ENCODE measurements around the gene RANBP1.

The RANBP1 gene

GRCh38 chr22:20123366-20124082 lies 7.6 kb downstream of the RANBP1 start:
- Histone ChIP-seq H3K27me3 (no peaks in the 10 kb centered on the region), H3K4me1 (peaks cover 0 to 34% (median 11%) of the 10 kb centered on the region in 4 donors), H3K4me3 (no peak overlapping the region), H3K36me3 (peaks cover 34 to 81% (median 62%) of the 10 kb centered on the region in 3 donors), H3K9me3 (no peaks in the 10 kb centered on the region), H3K27ac (no peak overlapping the region)
- intact Hi-C loops (cut with DNase I; ENCODE audit: low total_unique reads), result no loop called here
- DNase-seq, result no peak
- no peak for TF ChIP-seq CTCF (IDR thresholded peaks at IDR 0.05)

- intact Hi-C loops (cut with DNase I; ENCODE audit: low total_unique reads), result no loop called here
- no peak for TF ChIP-seq CTCF (IDR thresholded peaks at IDR 0.05)
- H3K27ac ChIP-seq, result no peak overlapping the region
- H3K27me3 ChIP-seq, result no peaks in the 10 kb centered on the region
- no peaks in the 10 kb centered on the region for H3K9me3 ChIP-seq
- H3K4me3 ChIP-seq, result no peak overlapping the region
- no peak for DNase-seq
- H3K4me1 ChIP-seq, result peaks cover 0 to 28% (median 6%) of the 10 kb centered on the region in 4 donors
- H3K36me3 ChIP-seq, result peaks cover 34 to 79% (median 58%) of the 10 kb centered on the region in 3 donors
Observed at GRCh38 chr22:20124083-20124787, 8.3 kb downstream of the RANBP1 start.

- Histone ChIP-seq H3K4me3 (no peak overlapping the region), H3K4me1 (peaks cover 0 to 29% (median 8%) of the 10 kb centered on the region in 4 donors), H3K9me3 (no peaks in the 10 kb centered on the region), H3K27ac (no peak overlapping the region), H3K27me3 (no peaks in the 10 kb centered on the region), H3K36me3 (peaks cover 25 to 66% (median 45%) of the 10 kb centered on the region in 3 donors)
- intact Hi-C loops (cut with DNase I; ENCODE audit: low total_unique reads), result no loop called here
- no peak for DNase-seq
- no peak for TF ChIP-seq CTCF (IDR thresholded peaks at IDR 0.05)
Observed at GRCh38 chr22:20125201-20126174, 9.6 kb downstream of the RANBP1 start.

GRCh38 chr22:20126284-20127029 lies 10.6 kb downstream of the RANBP1 start:
- H3K36me3 ChIP-seq, result peaks cover 23 to 57% (median 42%) of the 10 kb centered on the region in 3 donors
- no peak overlapping the region for H3K27ac ChIP-seq
- no peaks in the 10 kb centered on the region for H3K27me3 ChIP-seq
- H3K4me1 ChIP-seq, result peaks cover 0 to 28% (median 10%) of the 10 kb centered on the region in 4 donors
- no peak for DNase-seq
- no peaks in the 10 kb centered on the region for H3K9me3 ChIP-seq
- intact Hi-C loops (cut with DNase I; ENCODE audit: low total_unique reads), result no loop called here
- no peak overlapping the region for H3K4me3 ChIP-seq
- TF ChIP-seq CTCF (IDR thresholded peaks at IDR 0.05), result no peak
